Keratinocyte (primary cell): ENCODE measurements around the gene CBLB.

Experiments used
- CTCF ChIP-seq, 3 experiments: IDR thresholded peaks in 1 of 3; conservative IDR thresholded peaks in 1 of 3; optimal IDR thresholded peaks in 1 of 3; 2 replicates in 2 of 3; 3 replicates in 1 of 3; pipeline versions ENCODE3 to v1.5.1; 2011; ENCODE audit warnings: low read length in 3 of 3, mild to moderate bottlenecking in 3 of 3, moderate library complexity in 2 of 3, control low read depth in 1 of 3, inconsistent platforms in 1 of 3; ENCODE audit not compliant: insufficient read depth in 2 of 3; ENCODE audit errors: extremely low read depth in 1 of 3
- EZH2 ChIP-seq: IDR thresholded peaks from one replicate; pipeline ENCODE4 v1.6.1; 2012; ENCODE audit warnings: inconsistent platforms, mild to moderate bottlenecking, low read length, moderate library complexity

GRCh38 chr3:105846809-105847208, 22.0 kb downstream of the CBLB start:
- TF ChIP-seq CTCF (optimal IDR thresholded peaks at IDR 0.05 in 1 of 3, IDR thresholded peaks at IDR 0.05 in 1 of 3, conservative IDR thresholded peaks at IDR 0.05 in 1 of 3; ENCODE audit: extremely low read depth in 1 of 3, insufficient read depth in 2 of 3, low read length in 3 of 3) = no peak
- no peak for TF ChIP-seq EZH2
